ENCODE results near the gene CNOT8. TPM values are rescaled to one million over a fixed set of nuclear protein-coding genes. Genes with fewer than 3 reads are reported as not detected.
"Not testable (repeated sequence)": the region's sequence is repeated elsewhere in the genome, so short reads cannot be mapped to it uniquely, and the experiment has no call there.

The CNOT8 gene
- total and polyA plus RNA-seq, 2 of the 4 experiments (the other 2 are of a cell fraction): 41.4 to 49.1 TPM

- not testable (repeated sequence) for BruUV-seq (replicated peaks)
Measured at GRCh38 chr5:154832804-154833203, 25.6 kb upstream of the CNOT8 start.

More at GRCh38 chr5:154832804-154833203, 25.6 kb upstream of the CNOT8 start:
- H3K79me1 ChIP-seq (ENCODE audit: low read depth in 1 of 2, low read length in 2 of 2); H2BK20ac ChIP-seq (ENCODE audit: low read depth, low read length); H3K18ac ChIP-seq (ENCODE audit: low read depth, low read length); in situ Hi-C loops (cut with MboI; ENCODE audit: low sequenced_read_pairs); H2AFZ ChIP-seq (replicated peaks; ENCODE audit: low read length, poor library complexity); ATAC-seq (ENCODE audit: low read depth); H2BK120ac ChIP-seq (ENCODE audit: low read depth, low read length); H3K23ac ChIP-seq (ENCODE audit: low read depth, low read length); H2BK15ac ChIP-seq (ENCODE audit: low read depth, low read length); H4K8ac ChIP-seq (ENCODE audit: low read depth in 2 of 2, low read length in 2 of 2); H4K5ac ChIP-seq (ENCODE audit: low read depth, low read length); H2BK5ac ChIP-seq (ENCODE audit: low read depth, low read length, poor library complexity, severe bottlenecking); dilution Hi-C loops (cut with HindIII; ENCODE audit: low sequenced_read_pairs, unreplicated experiment); H3K4me1 ChIP-seq (ENCODE audit: control insufficient read depth, insufficient read depth, low read length); H4K20me1 ChIP-seq (ENCODE audit: insufficient read depth, low read length); H3K9me3 ChIP-seq (ENCODE audit: control insufficient read depth, insufficient read depth, low read length); H3K4me2 ChIP-seq (ENCODE audit: low read depth, low read length); DNase-seq; H3K27me3 ChIP-seq (ENCODE audit: control insufficient read depth, insufficient read depth, low read length); CTCF ChIA-PET; H3K14ac ChIP-seq (replicated peaks; ENCODE audit: low read depth, low read length); H4K91ac ChIP-seq (ENCODE audit: insufficient read depth, low read depth, low read length); POLR2A ChIA-PET (ENCODE audit: unreplicated experiment); H3K27ac ChIP-seq (ENCODE audit: insufficient read depth, low read length); H3K56ac ChIP-seq (ENCODE audit: extremely low read depth, insufficient read depth, low read length); H3K4me3 ChIP-seq (ENCODE audit: insufficient read depth, low read depth, low read length); intact Hi-C loops (cut with micrococcal nuclease); H2AK9ac ChIP-seq (replicated peaks; ENCODE audit: low read depth, low read length, poor library complexity); H3K9ac ChIP-seq (ENCODE audit: low read depth, low read length); H3K4ac ChIP-seq (ENCODE audit: low read depth, low read length); H2AK5ac ChIP-seq (ENCODE audit: low read depth, low read length): not testable (repeated sequence)
- WGBS, 2 experiments (ENCODE audit: extremely low coverage in 2 of 2, insufficient read length in 1 of 2): 100% methylated on average over 2 of the region's 3 CpGs; no CpG with 5 or more reads in 1 of the 2 experiments
- peaks cover 30% of the 10 kb centered on the region for H3K36me3 ChIP-seq (ENCODE audit: control insufficient read depth, insufficient read depth, low read length)
- H3K9me1 ChIP-seq (ENCODE audit: insufficient read depth, low read length): peaks cover 12% of the 10 kb centered on the region

Measured in IMR-90 (cell line).